ENCODE results near the gene ZAP70.

- TF ChIP-seq CTCF (conservative IDR thresholded peaks at IDR 0.05; ENCODE audit: low read length): no peak
- no peak for TF ChIP-seq EZH2phosphoT487 (IDR thresholded peaks at IDR 0.05; ENCODE audit: borderline replicate concordance)
Observed at GRCh38 chr2:97737421-97738178, 24.2 kb downstream of the ZAP70 start.

Data from Loucy (cell line).